GM23248 (cell line): Measurements from ENCODE around the gene PLCB2. TPM values are rescaled to one million over a fixed set of nuclear protein-coding genes. Genes with fewer than 3 reads are reported as not detected.

Experiments used
- DNase-seq: peaks from one replicate; pipeline ENCODE4 v3.0.0-alpha.2; 2015
- H2AFZ ChIP-seq: fragments of 200-600 bp; sonication (generic); 2 replicates; pipeline ENCODE4 v1.6.1; 2016; ENCODE audit warnings: antibody characterized with exemption
- H3F3A ChIP-seq: fragments of 200-600 bp; sonication (generic); 2 replicates; pipeline ENCODE4 v1.6.1; 2016; ENCODE audit warnings: mild to moderate bottlenecking, antibody characterized with exemption, mixed run types; ENCODE audit not compliant: insufficient read depth
- H3K27ac ChIP-seq: fragments of 200-600 bp; sonication (generic); 2 replicates; pipeline ENCODE4 v1.5.1; 2016; ENCODE audit warnings: mild to moderate bottlenecking
- H3K27me3 ChIP-seq: fragments of 200-600 bp; sonication (generic); replicated peaks from 2 replicates; pipeline ENCODE4 v1.6.1; 2016; ENCODE audit warnings: mild to moderate bottlenecking; ENCODE audit not compliant: insufficient read depth
- H3K36me3 ChIP-seq: fragments of 200-600 bp; sonication (generic); 2 replicates; pipeline ENCODE4 v1.6.1; 2016; ENCODE audit warnings: low read depth, mild to moderate bottlenecking
- H3K4me1 ChIP-seq: fragments of 200-600 bp; sonication (generic); 2 replicates; pipeline ENCODE4 v1.6.1; 2016; ENCODE audit warnings: mild to moderate bottlenecking; ENCODE audit not compliant: insufficient read depth
- H3K4me2 ChIP-seq: fragments of 200-600 bp; sonication (generic); one replicate; pipeline ENCODE4 v1.6.1; 2016; ENCODE audit warnings: mild to moderate bottlenecking; ENCODE audit not compliant: unreplicated experiment
- H3K4me3 ChIP-seq: fragments of 200-600 bp; sonication (generic); 2 replicates; pipeline ENCODE4 v1.5.1; 2016; ENCODE audit warnings: mild to moderate bottlenecking
- H3K79me2 ChIP-seq: fragments of 200-600 bp; sonication (generic); 2 replicates; pipeline ENCODE4 v1.6.1; 2016; ENCODE audit warnings: mild to moderate bottlenecking; ENCODE audit not compliant: insufficient read depth
- H3K9ac ChIP-seq: fragments of 200-600 bp; sonication (generic); 2 replicates; pipeline ENCODE4 v1.6.1; 2016; ENCODE audit warnings: mild to moderate bottlenecking
- H3K9me2 ChIP-seq: fragments of 200-600 bp; sonication (generic); 2 replicates; pipeline ENCODE4 v1.6.1; 2016; ENCODE audit warnings: mixed run types, mild to moderate bottlenecking, moderate library complexity; ENCODE audit not compliant: insufficient read depth
- H3K9me3 ChIP-seq: fragments of 200-600 bp; sonication (generic); one replicate; pipeline ENCODE4 v1.6.1; 2017; ENCODE audit warnings: low read depth
- H4K20me1 ChIP-seq: fragments of 200-600 bp; sonication (generic); 2 replicates; pipeline ENCODE4 v1.6.0; 2016; ENCODE audit not compliant: insufficient read depth
- EZH2 ChIP-seq: fragments of 200-600 bp; sonication (generic); IDR thresholded peaks from 2 replicates; pipeline ENCODE4 v1.6.1; 2018; ENCODE audit warnings: antibody characterized with exemption, mild to moderate bottlenecking; ENCODE audit not compliant: insufficient read depth, poor library complexity, severe bottlenecking
- EZH2phosphoT487 ChIP-seq: fragments of 200-600 bp; sonication (generic); IDR thresholded peaks from 2 replicates; pipeline ENCODE4 v1.6.1; 2018; ENCODE audit warnings: antibody characterized with exemption, moderate library complexity, mild to moderate bottlenecking, low read depth; ENCODE audit not compliant: insufficient read depth
- WGBS, 2 experiments: methylation state at CpG; one replicate each; pipeline ENCODE4 v1.1.6; 2015 to 2017; ENCODE audit warnings: low lambda C conversion rate in 2 of 2, low coverage in 1 of 2; ENCODE audit errors: missing lambda C conversion rate in 2 of 2; 5-methylcytosine and 5-hydroxymethylcytosine counted together
- in situ Hi-C: fragments of 300-500 bp; cut with MboI; formaldehyde crosslinking; loops from 2 replicates; pipeline ENCODE4 v1.15.0; 2020
- polyA plus RNA-seq: library from polyadenylated mRNA; unstranded; fragments of >200 nt; fragmentation: Nextera tagmentation; extraction: Ambion mirVana; gene quantifications from 2 replicates; pipeline ENCODE4 v1.2.1, GENCODE V29; 2016
- total RNA-seq: library from RNA; depleted of rRNA; stranded (reverse); fragments of >200 nt; shearing (Covaris generic); gene quantifications from 2 replicates; pipeline ENCODE4 v1.2.3, GENCODE V29; 2014

Gene PLCB2
- total and polyA plus RNA-seq, 2 experiments from 2014 or later = 0.54 to 1.1 TPM

DNA sequence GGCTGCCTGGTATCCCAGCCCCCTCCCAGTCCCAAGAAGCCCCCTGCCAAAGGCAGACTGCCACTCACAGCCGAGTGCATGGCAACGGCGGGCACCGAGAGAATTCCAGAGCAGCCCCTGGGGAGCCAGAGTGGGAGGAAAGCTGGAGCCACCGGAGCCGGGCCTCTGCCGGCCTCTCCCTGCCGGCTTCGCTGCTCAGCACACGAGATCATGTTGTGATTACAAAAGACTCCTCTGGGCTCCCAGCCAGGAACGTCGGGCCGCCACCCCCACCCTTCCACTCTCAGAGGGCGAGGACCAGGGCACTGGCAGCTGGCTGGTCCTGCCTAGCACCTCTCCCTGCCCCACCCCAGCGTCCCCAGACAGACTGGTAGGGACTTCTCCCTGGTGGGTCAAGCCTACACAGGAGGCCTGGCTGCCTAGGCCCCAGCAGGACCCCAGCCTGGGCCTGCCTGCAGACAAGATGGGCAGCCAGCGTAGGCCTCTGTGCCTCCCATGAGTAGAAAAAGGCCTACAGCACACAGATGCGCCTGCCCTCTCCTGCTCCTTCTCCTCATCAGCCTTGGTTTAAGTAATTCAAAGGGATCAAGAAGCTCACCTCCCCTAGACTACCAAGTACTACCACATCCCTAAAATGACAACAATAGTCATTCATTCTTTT lies 33.1 kb upstream of the PLCB2 start, which contains the start of gene CCDC9B:
CCDC9B (minus strand) TSS at position 200 of the 661 bp plus-strand sequence; CDS start at position 80, 120 bp downstream.
- Histone ChIP-seq H3K36me3 (peaks cover 7% of the 10 kb centered on the region; the same call in 1 of the 2 replicates), H3K27me3 (no peaks in the 10 kb centered on the region), H3K4me3 (peak within 1 kb of the TSS; percentile 79), H3K79me2 (peaks cover 29% of the 10 kb centered on the region), H3F3A (peaks cover 26% of the 10 kb centered on the region), H3K4me2 (peak within 1 kb of the TSS; percentile 90), H3K9me2 (no peaks in the 10 kb centered on the region), H3K9ac (peak within 1 kb of the TSS; percentile 96), H3K27ac (peak within 1 kb of the TSS; percentile 99), H2AFZ (peak within 1 kb of the TSS; percentile 57), H3K9me3 (no peaks in the 10 kb centered on the region), H3K4me1 (peaks cover 57% of the 10 kb centered on the region), H4K20me1 (no peaks in the 10 kb centered on the region)
- TF ChIP-seq EZH2 (no peak), EZH2phosphoT487 (no peak)
- DNase-seq = peak; percentile 94
- 9 to 10% methylated on average over 17 of the region's 17 CpGs for WGBS, 2 experiments
- in situ Hi-C loops = no loop called here

DNA sequence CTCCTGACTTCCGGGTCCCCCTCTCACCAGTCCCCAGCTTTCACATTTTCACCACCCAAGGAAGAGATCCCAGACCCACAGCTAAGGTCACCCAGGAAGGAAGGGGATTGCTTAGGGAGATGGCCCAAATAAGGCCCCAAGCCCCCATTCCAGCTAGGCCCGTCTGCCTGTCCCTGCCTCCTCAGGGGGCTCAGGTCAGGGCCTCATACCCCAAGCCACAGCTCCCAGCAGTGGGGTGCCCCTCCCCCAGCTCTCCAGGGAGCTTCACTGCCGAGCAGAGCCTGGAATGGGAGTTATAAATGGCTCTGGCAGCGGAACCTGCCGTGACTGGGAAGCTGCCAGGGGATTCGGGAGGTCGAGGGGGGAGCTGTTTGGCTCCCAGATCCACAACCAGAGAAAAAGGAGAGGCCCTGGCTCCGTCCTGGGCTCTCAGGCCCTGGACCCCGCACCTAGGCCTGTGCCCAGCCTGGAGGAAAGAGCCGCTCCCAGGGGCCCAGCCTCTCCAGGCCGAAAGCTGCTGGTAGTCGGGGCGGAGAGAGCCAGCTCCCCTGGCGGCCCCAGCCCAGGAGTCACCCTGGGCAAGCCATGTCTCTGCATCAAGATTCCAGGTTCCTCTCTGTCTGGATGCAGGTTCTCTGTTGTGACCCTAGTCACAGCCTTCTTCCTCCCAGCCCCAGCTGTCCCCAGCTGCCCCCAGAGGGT lies 32.5 kb upstream of the PLCB2 start:
- Histone ChIP-seq H3K9ac (peak overlapping the region; percentile 96), H3K9me3 (no peaks in the 10 kb centered on the region), H3K79me2 (peaks cover 29% of the 10 kb centered on the region), H3F3A (peaks cover 26% of the 10 kb centered on the region), H3K4me1 (peaks cover 57% of the 10 kb centered on the region), H3K4me3 (peak overlapping the region; percentile 79), H4K20me1 (no peaks in the 10 kb centered on the region), H3K4me2 (peak overlapping the region; percentile 90), H3K27me3 (no peaks in the 10 kb centered on the region), H3K9me2 (no peaks in the 10 kb centered on the region), H3K27ac (peak overlapping the region; percentile 99), H2AFZ (peak overlapping the region; percentile 41; the same call in 1 of the 2 replicates), H3K36me3 (peaks cover 7% of the 10 kb centered on the region; the same call in 1 of the 2 replicates)
- DNase-seq = peak; percentile 77
- no peak for TF ChIP-seq EZH2
- TF ChIP-seq EZH2phosphoT487 = no peak
- in situ Hi-C loops = no loop called here
- 2 to 3% methylated on average over 13 to 14 of the region's 14 CpGs for WGBS, 2 experiments

GRCh38 chr15:40339621-40339945 lies 31.8 kb upstream of the PLCB2 start:
- Histone ChIP-seq H3K9ac (peak overlapping the region; percentile 96), H4K20me1 (no peaks in the 10 kb centered on the region), H3K9me3 (no peaks in the 10 kb centered on the region), H3K27me3 (no peaks in the 10 kb centered on the region), H3F3A (peaks cover 26% of the 10 kb centered on the region), H3K27ac (peak overlapping the region; percentile 99), H3K9me2 (no peaks in the 10 kb centered on the region), H3K4me1 (peaks cover 57% of the 10 kb centered on the region), H3K79me2 (peaks cover 29% of the 10 kb centered on the region), H3K36me3 (peaks cover 7% of the 10 kb centered on the region; the same call in 1 of the 2 replicates), H3K4me3 (peak overlapping the region; percentile 79), H3K4me2 (peak overlapping the region; percentile 90), H2AFZ (no peak overlapping the region)
- TF ChIP-seq EZH2phosphoT487 = no peak
- TF ChIP-seq EZH2 = no peak
- no peak for DNase-seq
- 66 to 78% methylated on average over 7 of the region's 7 CpGs for WGBS, 2 experiments
- in situ Hi-C loops = no loop called here

DNA sequence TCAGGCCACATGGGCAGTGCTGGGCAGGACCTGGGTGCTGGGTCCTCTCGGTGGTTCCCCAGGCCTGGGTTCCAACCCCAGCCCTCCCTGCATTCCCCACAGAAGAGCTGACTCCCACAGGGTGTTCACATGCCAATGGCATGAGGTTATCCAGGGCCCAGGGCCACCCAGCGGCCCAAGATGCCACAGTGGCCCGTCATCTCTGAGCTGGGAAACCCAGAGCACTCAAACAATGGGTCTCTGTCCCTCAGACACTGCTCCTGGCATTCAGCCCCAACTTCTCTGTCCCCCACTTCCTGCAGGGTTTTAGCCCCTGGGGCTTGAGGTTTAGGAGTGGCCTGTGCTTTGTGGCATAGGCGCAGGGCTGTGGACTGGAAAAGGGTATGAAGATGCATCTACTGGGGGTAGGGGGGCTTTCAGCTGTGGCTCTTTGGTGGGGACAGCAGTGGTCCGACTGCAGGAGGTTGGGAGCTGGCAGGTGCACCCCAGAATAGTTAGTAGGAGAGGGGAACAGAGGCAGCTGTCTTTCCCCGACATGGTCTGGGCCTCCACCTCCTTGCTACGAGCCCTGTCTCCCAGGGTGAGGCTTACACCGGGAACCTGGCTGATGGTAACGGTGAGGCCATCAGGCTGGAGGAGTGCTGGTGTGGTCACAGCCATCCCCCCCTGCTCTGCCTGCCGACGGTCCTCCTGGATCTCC lies 31.3 kb upstream of the PLCB2 start:
- 37 to 38% methylated on average over 11 of the region's 11 CpGs for WGBS, 2 experiments
- Histone ChIP-seq H4K20me1 (no peaks in the 10 kb centered on the region), H3K9ac (peak overlapping the region; percentile 96), H3K79me2 (peaks cover 29% of the 10 kb centered on the region), H3K4me3 (peak overlapping the region; percentile 79), H3K27ac (peak overlapping the region; percentile 99), H3K9me3 (no peaks in the 10 kb centered on the region), H3K9me2 (no peaks in the 10 kb centered on the region), H3K36me3 (peaks cover 7% of the 10 kb centered on the region; the same call in 1 of the 2 replicates), H3F3A (peaks cover 26% of the 10 kb centered on the region), H3K4me2 (peak overlapping the region; percentile 90), H3K4me1 (peaks cover 56% of the 10 kb centered on the region), H2AFZ (no peak overlapping the region), H3K27me3 (no peaks in the 10 kb centered on the region)
- no peak for TF ChIP-seq EZH2phosphoT487
- TF ChIP-seq EZH2 = no peak
- peak; percentile 95 for DNase-seq
- in situ Hi-C loops = no loop called here
